ENCODE data around the gene EVI5L.

Gene EVI5L

DNA sequence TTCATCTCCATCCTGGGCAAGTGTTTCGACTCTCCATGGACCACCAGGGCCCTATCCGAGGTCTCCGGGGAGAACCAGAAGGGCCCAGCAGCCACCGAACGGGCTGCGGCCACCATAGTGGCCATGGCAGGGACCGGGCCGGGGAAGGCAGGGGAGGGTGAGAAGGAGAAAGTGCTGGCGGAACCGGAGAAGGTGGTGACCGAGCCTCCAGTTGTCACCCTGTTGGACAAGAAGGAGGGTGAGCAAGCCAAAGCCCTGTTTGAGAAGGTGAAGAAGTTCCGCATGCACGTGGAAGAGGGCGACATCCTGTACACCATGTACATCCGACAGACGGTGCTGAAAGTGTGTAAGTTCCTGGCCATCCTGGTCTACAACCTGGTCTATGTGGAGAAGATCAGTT lies 68.9 kb downstream of the EVI5L start:
- no peak for DNase-seq (ENCODE audit: low read depth in 2 of 2)

DNA sequence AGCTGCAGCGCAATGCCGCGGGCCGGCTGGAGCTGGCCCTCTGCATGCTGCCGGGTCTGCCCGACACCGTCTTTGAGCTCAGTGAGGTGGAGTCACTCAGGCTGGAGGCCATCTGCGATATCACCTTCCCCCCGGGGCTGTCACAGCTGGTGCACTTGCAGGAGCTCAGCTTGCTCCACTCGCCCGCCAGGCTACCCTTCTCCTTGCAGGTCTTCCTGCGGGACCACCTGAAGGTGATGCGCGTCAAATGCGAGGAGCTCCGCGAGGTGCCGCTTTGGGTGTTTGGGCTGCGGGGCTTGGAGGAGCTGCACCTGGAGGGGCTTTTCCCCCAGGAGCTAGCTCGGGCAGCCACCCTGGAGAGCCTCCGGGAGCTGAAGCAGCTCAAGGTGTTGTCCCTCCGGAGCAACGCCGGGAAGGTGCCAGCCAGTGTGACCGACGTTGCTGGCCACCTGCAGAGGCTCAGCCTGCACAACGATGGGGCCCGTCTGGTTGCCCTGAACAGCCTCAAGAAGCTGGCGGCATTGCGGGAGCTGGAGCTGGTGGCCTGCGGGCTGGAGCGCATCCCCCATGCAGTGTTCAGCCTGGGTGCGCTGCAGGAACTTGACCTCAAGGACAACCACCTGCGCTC lies 69.8 kb downstream of the EVI5L start:
- no peak for DNase-seq (ENCODE audit: low read depth in 2 of 2)

DNA sequence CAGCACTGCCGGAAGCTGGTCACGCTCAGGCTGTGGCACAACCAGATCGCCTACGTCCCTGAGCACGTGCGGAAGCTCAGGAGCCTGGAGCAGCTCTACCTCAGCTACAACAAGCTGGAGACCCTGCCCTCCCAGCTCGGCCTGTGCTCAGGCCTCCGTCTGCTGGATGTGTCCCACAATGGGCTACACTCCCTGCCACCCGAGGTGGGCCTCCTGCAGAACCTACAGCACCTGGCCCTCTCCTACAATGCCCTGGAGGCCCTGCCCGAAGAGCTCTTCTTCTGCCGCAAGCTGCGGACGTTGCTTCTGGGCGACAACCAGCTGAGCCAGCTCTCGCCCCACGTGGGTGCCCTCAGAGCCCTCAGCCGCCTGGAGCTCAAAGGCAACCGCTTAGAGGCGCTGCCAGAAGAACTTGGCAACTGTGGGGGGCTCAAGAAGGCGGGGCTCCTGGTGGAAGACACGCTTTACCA lies 70.4 kb downstream of the EVI5L start:
- no peak for DNase-seq (ENCODE audit: low read depth in 2 of 2)

DNA sequence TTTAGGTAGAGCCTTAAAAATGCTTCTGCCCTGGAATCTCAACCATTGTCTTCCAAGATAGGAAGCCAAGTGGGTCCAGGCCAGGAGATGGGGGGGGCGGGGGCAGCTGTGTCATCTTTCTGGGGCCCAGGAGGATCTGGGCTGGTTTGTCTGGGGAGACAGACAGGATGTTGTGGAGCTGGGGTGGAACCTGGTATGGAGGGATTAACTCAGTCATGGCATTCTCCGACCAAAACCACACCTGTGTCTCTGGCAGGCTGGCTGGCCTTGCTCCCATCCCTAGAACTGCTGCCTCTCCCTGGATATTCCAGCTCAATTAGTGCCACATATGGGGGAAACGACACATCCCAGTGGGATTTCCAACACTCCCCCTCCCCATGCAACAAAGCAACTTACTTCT lies 70.9 kb downstream of the EVI5L start:
- DNase-seq (ENCODE audit: low read depth in 2 of 2), result no peak

- no peak for DNase-seq (ENCODE audit: low read depth in 2 of 2)
These were observed 71.3 kb downstream of the EVI5L start for GRCh38 chr19:7901337-7901736.

DNA sequence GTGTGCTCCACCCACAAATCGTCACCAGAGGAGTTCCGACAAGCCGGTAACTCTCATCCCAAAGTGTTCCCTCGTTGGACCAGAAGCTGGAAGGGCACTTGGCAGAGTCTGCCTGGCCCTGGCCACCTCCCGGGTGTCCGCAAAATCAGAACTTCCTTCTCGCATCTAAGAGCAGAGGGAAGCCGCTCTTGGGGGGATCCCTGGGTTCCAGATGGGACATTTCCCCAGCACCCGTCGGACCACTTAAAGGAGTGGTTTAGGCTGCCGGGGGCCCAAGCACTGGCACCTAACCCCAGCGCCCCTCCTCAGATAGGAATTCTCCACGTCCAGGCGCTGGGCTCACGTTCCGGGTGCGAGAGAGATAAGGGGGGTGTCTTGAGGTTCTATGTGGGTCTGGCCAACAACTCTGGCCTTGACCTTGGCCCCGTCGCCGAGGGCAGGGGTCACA lies 72.8 kb downstream of the EVI5L start:
- no peak for DNase-seq (ENCODE audit: low read depth in 2 of 2)

DNA sequence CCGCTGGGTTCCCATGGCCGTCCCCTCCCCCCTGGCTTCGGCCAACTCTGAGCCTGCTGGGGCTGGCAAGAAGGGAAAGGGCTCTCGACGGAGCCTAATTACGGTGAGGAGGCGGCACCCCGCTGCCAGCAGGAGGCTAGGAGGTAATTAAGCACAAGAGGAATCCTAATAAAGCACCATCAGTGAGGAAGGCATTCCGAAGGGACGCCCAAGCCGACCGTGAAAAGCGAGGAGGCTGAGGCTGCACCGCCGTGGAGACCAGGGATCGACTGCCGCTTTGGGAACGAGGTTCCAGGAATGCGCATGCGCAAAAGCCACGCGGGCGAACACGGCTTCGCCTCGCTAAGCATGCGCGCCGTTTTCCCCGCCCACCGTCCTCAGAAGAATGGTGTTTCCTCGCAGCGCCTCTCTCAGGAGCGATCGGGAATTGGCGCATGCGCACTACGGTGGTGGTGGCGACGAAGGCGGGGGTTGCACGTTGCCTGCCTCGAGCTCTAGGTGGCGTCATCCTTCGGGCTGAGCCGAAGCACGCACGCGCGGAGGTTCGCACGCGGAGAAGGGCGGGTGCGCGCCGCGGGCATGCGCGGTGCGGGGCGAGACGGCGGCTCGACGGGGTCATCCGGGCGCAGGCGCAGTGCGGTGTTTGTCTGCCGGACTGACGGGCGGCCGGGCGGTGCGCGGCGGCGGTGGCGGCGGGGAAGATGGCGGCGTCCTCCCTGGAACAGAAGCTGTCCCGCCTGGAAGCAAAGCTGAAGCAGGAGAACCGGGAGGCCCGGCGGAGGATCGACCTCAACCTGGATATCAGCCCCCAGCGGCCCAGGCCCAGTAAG lies 73.4 kb downstream of the EVI5L start, which contains the start of gene MAP2K7:
Gene MAP2K7 (plus strand): TSS at position 634 of the 830 bp plus-strand sequence. CDS start 68 bp downstream, at position 702.
- peak; percentile 100 for DNase-seq (ENCODE audit: low read depth in 2 of 2)

DNA sequence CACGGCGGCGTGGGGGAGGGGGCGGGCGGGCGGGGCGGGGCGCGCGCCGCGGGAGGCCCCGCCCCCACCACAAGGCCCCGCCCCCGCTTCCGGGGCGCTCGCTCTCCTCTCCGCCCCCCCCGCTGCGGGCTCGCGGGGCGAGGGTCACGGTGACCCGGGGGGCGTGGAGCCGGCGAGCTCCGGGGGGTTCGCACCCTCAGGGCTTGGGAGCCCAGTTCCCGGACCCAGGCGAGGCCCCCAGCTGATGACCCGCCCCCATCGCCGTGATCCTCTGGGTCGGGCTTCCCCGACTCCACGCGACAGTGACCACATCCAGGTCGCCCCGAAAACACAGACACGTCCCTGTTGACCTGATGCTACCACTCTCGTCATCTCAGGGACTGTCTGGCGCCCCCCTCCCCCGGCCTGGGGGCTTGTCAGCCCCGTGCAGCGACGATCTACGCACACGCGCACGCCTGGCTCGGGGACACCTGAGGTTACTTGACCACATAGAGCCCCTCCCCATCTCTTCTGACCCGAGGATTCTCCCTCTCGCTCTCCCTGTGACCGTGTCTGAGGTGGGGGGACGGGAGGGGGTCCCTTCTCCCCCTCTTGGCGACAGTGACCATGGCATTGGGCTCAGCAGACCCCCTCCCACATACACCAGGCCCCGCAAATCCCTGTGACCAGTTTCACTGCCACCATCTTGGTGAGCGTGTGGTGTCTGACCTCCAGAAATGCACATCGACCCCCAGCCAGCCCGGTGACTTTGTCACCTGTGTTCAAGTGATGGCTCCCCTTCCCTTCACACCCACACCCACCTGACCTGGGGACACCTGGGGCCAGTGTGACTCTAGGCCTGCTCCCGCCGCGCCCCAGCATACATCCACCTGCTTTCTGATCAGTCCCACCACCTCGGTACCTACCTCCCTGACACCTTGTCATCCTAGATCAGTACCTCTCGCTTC lies 74.3 kb downstream of the EVI5L start:
- DNase-seq (ENCODE audit: low read depth in 2 of 2), result peak; percentile 37 to 39

DNA sequence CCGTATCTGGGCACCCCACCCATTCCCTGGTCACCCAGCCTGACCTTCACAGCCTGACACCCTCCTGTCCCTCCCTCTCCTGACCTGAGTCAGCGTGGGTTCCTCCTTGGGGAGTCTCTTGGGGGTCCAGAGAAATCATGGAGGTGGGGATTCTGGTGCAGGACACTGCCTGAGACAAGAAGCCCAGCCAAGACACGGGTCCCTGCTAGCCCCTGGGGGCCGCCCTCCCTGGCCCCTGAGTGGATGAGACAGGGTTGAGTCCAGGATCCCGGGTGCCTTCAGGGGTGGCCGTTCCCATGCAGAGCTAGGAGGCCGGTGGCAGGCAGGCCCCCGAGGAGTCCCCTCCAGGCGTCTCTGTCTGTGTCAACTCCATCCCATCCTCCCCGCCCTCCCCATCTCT lies 75.2 kb downstream of the EVI5L start:
- no peak for DNase-seq (ENCODE audit: low read depth in 2 of 2)

GRCh38 chr19:7905859-7906258 lies 75.8 kb downstream of the EVI5L start:
- no peak for DNase-seq (ENCODE audit: low read depth in 2 of 2)

DNA sequence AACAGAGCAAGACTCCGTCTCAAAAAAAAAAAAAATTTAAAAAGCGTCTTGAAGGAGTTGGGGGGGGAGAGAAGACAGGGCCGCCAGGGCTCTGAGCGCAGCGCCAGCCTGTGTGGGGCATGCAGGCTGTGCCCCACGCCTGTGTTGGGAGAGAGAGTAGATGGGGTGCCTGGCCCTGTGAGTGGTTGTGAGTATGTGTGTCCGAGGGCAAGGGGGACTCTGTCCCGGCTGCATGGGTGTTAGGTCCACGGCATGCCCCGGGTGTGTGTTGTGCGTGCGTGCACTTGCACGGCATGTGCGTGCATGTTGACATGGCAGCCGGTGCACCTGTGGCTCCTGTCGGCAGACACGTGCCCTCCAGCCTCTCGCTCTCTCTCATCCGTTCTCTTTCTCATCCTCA lies 77.1 kb downstream of the EVI5L start:
- no peak for DNase-seq (ENCODE audit: low read depth in 2 of 2)

GRCh38 chr19:7907544-7907943 lies 77.5 kb downstream of the EVI5L start:
- no peak for DNase-seq (ENCODE audit: low read depth in 2 of 2)

DNA sequence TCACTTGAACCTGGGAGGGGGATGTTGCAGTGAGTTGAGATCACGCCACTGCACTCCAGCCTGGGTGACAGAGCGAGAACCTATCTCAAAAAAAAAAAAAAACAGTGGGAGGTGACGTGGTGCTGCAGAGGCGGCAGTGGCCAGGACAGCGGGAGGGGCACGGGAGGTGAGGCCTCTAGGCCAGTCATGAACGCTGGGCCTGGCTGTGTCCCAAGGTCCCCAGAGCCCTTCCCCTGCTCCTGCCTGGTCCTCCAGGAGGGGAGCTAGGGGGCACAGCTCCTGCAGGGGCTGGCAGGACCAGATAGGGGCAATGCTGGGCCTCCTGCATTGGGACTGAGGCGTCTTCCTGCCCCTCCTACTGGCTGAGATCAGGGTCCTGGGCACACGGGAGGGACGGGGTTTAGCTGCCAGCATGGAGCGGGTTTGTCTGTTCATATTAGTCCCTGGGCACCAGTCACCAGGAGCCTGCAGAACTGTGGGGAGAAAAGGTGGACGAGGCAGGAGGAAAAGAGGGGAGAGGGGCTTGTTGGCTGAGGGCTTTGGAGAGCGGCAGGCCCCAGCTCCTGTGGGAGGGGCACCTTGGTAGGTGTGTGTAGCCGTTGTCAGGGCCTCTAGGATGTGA lies 78.2 kb downstream of the EVI5L start:
- DNase-seq (ENCODE audit: low read depth in 2 of 2), result no peak

- no peak for DNase-seq (ENCODE audit: low read depth in 2 of 2)
These were observed 78.9 kb downstream of the EVI5L start for GRCh38 chr19:7908742-7909461.

GRCh38 chr19:7909471-7910067 lies 79.6 kb downstream of the EVI5L start:
- DNase-seq (ENCODE audit: low read depth in 2 of 2), result no peak

DNA sequence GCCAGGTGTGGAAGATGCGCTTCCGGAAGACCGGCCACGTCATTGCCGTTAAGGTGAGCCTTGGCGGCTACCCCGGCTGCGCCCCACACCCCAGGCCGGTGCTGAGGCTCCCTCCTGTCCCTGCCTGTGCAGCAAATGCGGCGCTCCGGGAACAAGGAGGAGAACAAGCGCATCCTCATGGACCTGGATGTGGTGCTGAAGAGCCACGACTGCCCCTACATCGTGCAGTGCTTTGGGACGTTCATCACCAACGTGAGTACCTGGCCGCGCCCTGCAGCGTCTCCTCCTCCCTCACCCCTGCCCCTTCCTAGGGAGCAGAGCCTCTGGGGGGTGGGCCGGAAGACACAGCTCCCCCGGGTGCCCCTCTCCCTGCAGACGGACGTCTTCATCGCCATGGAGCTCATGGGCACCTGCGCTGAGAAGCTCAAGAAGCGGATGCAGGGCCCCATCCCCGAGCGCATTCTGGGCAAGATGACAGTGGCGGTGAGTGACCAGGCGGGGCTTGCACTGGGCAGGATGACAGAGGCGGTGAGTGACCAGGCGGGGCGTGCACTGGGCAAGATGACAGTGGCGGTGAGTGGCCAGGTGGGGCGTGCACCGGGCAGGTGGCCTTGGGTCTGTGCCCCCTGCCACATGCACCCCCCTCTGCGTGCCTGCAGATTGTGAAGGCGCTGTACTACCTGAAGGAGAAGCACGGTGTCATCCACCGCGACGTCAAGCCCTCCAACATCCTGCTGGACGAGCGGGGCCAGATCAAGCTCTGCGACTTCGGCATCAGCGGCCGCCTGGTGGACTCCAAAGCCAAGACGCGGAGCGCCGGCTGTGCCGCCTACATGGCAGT lies 80.5 kb downstream of the EVI5L start:
- DNase-seq (ENCODE audit: low read depth in 2 of 2), result no peak

GRCh38 chr19:7911508-7912143 lies 81.6 kb downstream of the EVI5L start:
- DNase-seq (ENCODE audit: low read depth in 2 of 2), result no peak

DNA sequence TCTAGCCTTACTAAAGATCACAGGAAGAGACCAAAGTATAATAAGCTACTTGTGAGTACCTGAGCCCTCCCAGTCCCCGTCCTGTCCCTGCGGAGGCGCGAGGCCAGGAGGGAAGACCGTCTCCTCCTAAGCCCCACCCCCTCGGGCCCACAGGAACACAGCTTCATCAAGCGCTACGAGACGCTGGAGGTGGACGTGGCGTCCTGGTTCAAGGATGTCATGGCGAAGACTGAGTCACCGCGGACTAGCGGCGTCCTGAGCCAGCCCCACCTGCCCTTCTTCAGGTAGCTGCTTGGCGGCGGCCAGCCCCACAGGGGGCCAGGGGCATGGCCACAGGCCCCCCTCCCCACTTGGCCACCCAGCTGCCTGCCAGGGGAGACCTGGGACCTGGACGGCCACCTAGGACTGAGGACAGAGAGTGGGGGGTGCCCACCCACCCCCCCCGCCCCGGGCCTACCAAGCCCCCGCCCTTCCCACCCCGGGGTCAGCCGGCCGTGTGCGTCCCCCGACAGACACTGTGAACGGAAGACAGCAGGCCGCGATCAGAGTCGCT lies 82.2 kb downstream of the EVI5L start:
- DNase-seq (ENCODE audit: low read depth in 2 of 2), result no peak
